ENCODE data around the gene CSNK1G3. TPM values are rescaled to one million over a fixed set of nuclear protein-coding genes. Genes with fewer than 3 reads are reported as not detected.
A peak's percentile ranks its signal among the peaks of the same experiment; 100 is the strongest.

The CSNK1G3 gene
- total RNA-seq, 1 experiment from 2014 or later = 42.1 TPM

DNA sequence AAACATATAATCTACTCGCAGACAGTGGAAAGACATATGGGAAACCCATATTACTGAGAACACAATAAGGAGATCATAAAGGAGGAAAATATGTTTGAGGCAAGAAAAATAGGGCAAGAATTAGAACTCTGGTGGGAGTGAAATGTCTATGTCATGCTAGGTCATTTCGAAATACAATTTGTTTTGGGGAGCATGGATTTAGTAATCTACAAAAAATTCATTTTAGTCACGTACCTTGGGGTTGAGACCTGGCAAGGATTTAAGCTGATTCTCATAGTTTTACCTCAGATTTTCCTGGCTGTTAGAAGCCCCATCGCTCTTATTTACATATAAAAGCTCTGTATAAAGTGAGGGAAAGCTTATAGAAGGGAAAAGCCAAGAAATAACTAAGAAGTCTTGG lies 11.5 kb upstream of the CSNK1G3 start:
- no peaks in the 10 kb centered on the region; the same call in 1 of the 2 replicates for H3K27me3 ChIP-seq (ENCODE audit: control insufficient read depth, insufficient read depth, low read length)

DNA sequence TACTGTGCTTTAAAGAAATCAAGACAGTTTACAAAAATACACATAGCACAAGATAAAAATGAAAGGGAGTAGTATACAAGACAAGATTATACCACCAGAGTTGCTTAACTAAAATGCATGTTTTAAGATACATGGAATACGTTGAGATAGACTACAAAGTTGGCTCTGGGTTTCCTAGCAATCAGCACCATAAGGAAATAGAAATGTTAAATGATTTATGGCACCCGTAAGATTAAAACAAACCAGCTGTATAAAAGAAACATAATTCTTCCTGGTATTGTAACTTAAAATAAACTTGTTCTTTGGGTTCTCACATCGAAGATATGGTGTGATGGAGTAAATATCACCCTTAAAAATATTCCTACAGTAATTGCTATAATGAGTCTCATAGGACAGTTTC lies 9.9 kb upstream of the CSNK1G3 start:
- H3K27me3 ChIP-seq (ENCODE audit: control insufficient read depth, insufficient read depth, low read length) = no peaks in the 10 kb centered on the region; the same call in 1 of the 2 replicates
- no peaks in the 10 kb centered on the region for H3K36me3 ChIP-seq (replicated peaks; ENCODE audit: control insufficient read depth, insufficient read depth, low read length)
- H3K4me3 ChIP-seq (ENCODE audit: insufficient read depth, low read depth, low read length) = no peak overlapping the region
- DNase-seq = no peak

More for the DNA sequence above, 11.5 kb upstream of the CSNK1G3 start:
- Histone ChIP-seq H3K4me3 (ENCODE audit: insufficient read depth, low read depth, low read length) (no peak overlapping the region), H3K36me3 (replicated peaks; ENCODE audit: control insufficient read depth, insufficient read depth, low read length) (no peaks in the 10 kb centered on the region)
- no peak for DNase-seq

DNA sequence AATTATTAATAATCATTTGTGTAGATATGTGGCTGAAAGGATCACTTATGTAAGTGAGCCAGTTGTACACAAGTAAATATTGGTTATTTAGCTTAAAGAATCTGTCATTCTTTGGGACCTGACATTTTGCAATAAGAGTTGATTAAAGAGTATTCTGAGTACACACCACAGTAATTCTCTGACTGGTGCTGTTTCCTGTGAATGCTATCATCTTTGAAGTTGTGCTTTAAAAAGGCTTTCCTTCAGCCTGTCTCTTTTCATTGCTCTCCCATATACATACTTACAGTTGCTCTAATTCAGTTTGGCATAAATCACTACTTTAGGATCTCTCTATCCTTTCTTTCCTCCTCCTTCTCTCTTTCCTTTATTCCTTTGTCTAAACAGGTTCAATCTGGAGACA lies 8.7 kb upstream of the CSNK1G3 start:
- H3K36me3 ChIP-seq (replicated peaks; ENCODE audit: control insufficient read depth, insufficient read depth, low read length) = no peaks in the 10 kb centered on the region
- no peaks in the 10 kb centered on the region; the same call in 1 of the 2 replicates for H3K27me3 ChIP-seq (ENCODE audit: control insufficient read depth, insufficient read depth, low read length)
- DNase-seq = no peak
- H3K4me3 ChIP-seq (ENCODE audit: insufficient read depth, low read depth, low read length) = no peak overlapping the region

DNA sequence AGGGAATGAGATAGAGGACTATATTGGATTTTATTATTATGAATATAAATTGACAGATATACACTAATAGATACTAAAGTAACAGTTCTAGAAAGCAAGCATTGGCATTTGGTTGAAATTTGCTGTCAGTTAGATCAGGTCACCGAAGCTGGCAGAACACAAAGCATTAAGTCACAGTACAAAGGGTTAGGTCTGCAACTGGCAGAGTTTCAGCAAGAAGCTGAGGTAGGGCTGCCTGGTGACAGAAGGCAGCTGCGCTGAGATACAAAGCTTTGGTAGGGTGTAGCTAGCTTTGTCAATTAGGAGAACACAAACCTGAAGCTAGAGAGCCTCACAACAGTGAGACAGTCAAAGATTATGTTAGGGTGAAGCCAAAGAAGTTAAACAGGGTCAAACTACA lies 6.3 kb upstream of the CSNK1G3 start:
- no peaks in the 10 kb centered on the region for H3K36me3 ChIP-seq (replicated peaks; ENCODE audit: control insufficient read depth, insufficient read depth, low read length)
- DNase-seq = no peak
- no peak overlapping the region for H3K4me3 ChIP-seq (ENCODE audit: insufficient read depth, low read depth, low read length)
- H3K27me3 ChIP-seq (ENCODE audit: control insufficient read depth, insufficient read depth, low read length) = no peaks in the 10 kb centered on the region; the same call in 1 of the 2 replicates

DNA sequence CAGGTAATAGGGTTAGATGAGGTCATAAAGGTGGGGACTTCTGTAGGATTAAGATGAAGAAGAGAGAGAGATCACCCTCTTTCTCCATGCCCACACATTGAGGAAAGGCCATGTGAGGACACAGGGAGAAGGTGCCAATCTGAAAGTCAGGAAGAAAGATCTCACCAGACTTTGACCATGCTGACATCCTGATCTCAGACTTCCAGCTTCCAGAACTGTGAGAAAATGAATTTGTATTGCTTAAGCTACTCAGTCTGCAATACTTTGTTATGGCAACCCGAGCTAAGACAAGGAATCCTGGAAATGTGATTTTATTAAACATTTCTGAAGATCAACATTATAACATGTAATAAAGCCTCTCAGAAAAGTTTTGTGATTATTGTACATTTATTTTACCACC lies 3.5 kb upstream of the CSNK1G3 start:
- DNase-seq = no peak
- Histone ChIP-seq H3K27me3 (ENCODE audit: control insufficient read depth, insufficient read depth, low read length) (no peaks in the 10 kb centered on the region), H3K36me3 (replicated peaks; ENCODE audit: control insufficient read depth, insufficient read depth, low read length) (no peaks in the 10 kb centered on the region), H3K4me3 (ENCODE audit: insufficient read depth, low read depth, low read length) (no peak overlapping the region)

DNA sequence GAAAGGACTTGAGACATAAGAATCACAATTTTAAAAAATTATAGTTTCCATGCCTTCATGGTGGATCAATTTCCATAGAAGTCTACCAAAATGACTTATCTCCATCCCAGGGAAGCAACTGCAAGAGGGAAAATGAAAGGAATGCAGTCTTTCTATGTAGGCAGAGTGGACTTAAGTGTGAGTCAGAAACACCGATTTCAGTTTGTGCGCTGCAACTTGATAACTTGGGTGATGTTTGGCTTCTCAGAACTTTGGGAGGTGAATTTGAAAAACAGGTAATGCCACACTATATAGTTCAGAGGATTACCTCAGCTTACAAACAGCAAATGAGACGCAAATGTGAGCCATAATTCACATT lies 708 bp upstream of the CSNK1G3 start:
- no peaks in the 10 kb centered on the region for H3K27me3 ChIP-seq (ENCODE audit: control insufficient read depth, insufficient read depth, low read length)
- H3K36me3 ChIP-seq (replicated peaks; ENCODE audit: control insufficient read depth, insufficient read depth, low read length) = no peaks in the 10 kb centered on the region
- DNase-seq = no peak
- H3K4me3 ChIP-seq (ENCODE audit: insufficient read depth, low read depth, low read length) = peak overlapping the region; percentile 61

DNA sequence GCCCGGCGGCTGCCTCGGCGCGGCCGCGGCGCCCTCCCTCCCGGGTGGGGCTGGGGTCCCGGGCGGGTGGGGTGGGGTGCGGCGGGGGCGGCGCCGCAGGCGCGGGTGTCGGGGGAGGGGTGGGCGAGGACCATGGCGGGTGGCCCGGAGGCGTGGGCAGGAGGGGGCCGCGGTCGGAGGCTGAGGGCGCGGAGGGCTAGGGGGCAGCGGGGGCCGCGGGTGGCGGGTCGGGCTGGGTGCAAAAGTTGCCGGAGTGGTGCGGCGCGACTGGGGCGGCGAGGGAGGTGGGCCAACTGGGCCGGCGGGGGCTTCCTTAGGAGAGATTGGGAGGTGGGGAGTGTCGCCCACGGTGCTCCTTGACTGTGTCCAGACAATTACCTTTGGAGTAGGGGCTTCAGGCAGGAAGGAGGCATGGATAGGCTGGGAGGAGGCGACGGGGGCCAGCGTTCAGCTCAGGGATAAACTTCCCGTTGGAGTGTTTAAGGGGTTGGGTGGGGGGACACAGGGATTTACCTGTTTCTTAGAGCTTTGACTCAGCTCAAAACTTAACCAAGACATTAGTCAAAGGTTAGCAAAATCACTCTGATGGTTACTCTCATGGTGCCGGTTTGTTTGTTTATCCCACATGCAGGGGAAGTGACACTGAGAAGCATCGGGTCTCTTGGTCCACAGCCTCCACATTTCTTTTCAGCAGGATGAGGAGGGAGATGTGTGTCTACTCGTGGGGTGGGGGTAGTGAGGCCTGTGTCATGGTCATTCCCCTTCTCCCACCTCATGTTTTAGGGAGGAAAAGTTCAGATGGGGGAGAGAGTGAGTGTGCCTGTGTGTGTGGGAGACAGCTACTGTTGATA lies 859 bp downstream of the CSNK1G3 start:
- H3K4me3 ChIP-seq (ENCODE audit: insufficient read depth, low read depth, low read length) = peak overlapping the region; percentile 94
- no peaks in the 10 kb centered on the region for H3K27me3 ChIP-seq (ENCODE audit: control insufficient read depth, insufficient read depth, low read length)
- no peaks in the 10 kb centered on the region for H3K36me3 ChIP-seq (replicated peaks; ENCODE audit: control insufficient read depth, insufficient read depth, low read length)
- peak; percentile 20 for DNase-seq

DNA sequence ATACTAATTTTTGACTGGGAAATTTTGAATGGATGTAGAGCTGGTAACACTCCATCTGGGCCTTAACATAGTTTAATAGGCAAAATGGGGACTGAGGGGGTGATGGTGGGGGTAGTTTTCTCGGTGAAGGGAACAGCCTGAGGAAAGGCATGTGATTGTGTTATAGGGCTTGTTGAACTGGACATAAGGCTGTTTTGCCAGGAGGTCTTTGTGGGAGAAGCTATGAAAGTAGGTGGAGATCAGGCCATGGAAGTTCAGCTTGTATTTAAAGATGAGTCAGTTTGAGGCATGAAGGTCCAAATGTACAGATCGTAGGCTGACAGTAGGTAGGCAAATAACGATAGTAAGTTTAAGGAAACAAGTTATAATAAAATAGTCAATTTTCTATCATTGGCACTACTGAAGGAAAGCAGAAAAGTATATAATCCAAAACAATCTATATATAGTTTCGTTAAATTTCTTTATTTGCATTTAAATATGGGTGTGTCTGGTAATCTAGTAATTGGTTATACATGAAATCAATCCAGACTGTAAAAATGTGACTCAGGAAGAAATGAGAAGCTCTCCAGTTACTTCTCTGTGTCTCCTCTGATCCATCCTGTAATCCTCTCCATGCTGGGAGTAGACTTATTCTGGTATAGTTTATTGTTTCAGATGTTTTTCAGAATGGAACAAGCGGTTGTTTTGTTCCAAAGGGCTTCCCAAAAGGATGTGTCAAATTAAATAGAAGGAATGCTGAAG lies 2.8 kb downstream of the CSNK1G3 start:
- DNase-seq = no peak
- H3K27me3 ChIP-seq (ENCODE audit: control insufficient read depth, insufficient read depth, low read length) = no peaks in the 10 kb centered on the region
- no peaks in the 10 kb centered on the region for H3K36me3 ChIP-seq (replicated peaks; ENCODE audit: control insufficient read depth, insufficient read depth, low read length)
- no peak overlapping the region for H3K4me3 ChIP-seq (ENCODE audit: insufficient read depth, low read depth, low read length)

DNA sequence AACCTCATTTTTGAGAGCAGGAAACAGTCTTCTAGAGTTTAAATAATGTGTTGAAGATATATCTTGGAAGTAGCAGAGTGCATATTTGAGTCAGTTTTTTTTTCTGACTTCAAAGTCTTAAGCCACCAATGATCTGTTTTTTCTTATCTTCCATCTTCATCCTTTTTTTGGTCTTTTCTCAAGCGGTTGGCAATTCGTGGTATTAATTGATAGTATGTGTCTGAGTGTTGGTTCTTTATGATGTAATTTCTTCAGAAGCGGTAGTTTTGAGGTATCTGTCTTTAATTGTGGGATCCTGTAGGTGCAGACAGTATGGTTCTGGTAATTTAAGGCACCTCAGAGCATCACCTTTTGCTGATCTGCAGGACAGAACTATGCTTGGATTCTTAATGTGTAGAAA lies 3.9 kb downstream of the CSNK1G3 start:
- no peak overlapping the region for H3K4me3 ChIP-seq (ENCODE audit: insufficient read depth, low read depth, low read length)
- no peak for DNase-seq

DNA sequence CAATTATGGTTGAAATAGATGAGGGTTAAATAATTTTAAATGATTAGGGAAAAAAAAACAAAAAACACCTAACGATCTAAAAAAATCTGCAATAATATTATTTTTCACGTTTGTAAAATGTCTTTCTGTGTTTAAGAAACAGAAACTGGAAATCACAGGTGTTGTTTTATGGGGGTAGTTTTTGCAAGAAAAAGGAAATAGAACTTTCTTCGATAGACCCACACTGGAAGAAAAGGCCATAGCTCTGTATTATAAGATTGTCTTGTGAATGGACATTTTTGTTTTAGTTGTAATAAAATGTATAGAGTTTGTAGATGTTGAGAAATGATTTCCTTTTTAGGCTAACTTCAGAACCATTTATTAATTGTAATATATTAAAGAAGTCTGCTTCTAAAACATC lies 5.5 kb downstream of the CSNK1G3 start:
- H3K27me3 ChIP-seq (ENCODE audit: control insufficient read depth, insufficient read depth, low read length) = no peaks in the 10 kb centered on the region
- no peak overlapping the region for H3K4me3 ChIP-seq (ENCODE audit: insufficient read depth, low read depth, low read length)
- H3K36me3 ChIP-seq (replicated peaks; ENCODE audit: control insufficient read depth, insufficient read depth, low read length) = no peaks in the 10 kb centered on the region
- no peak for DNase-seq

More for the DNA sequence above, 3.9 kb downstream of the CSNK1G3 start:
- no peaks in the 10 kb centered on the region for H3K36me3 ChIP-seq (replicated peaks; ENCODE audit: control insufficient read depth, insufficient read depth, low read length)
- no peaks in the 10 kb centered on the region for H3K27me3 ChIP-seq (ENCODE audit: control insufficient read depth, insufficient read depth, low read length)

DNA sequence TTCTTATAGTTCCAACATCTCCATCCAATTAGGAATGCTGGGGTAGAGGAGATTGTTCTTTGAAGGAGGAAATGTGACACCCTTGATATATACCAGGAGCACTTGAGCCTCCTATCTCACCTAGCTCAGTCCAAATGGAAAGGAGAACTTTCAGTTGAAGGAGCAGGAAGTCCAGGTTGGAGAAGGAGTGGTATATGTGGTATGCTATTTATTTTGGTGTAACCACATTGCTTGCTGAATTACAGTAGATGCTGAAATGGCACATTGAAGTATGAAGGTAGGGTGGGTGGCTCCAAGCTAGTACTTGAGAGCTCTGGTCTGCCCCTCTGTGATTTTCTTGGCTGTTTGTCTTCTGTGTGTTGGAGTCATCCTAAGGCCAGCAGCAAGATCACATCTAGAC lies 6.1 kb downstream of the CSNK1G3 start:
- Histone ChIP-seq H3K36me3 (replicated peaks; ENCODE audit: control insufficient read depth, insufficient read depth, low read length) (no peaks in the 10 kb centered on the region), H3K27me3 (ENCODE audit: control insufficient read depth, insufficient read depth, low read length) (no peaks in the 10 kb centered on the region), H3K4me3 (ENCODE audit: insufficient read depth, low read depth, low read length) (no peak overlapping the region)
- no peak for DNase-seq

DNA sequence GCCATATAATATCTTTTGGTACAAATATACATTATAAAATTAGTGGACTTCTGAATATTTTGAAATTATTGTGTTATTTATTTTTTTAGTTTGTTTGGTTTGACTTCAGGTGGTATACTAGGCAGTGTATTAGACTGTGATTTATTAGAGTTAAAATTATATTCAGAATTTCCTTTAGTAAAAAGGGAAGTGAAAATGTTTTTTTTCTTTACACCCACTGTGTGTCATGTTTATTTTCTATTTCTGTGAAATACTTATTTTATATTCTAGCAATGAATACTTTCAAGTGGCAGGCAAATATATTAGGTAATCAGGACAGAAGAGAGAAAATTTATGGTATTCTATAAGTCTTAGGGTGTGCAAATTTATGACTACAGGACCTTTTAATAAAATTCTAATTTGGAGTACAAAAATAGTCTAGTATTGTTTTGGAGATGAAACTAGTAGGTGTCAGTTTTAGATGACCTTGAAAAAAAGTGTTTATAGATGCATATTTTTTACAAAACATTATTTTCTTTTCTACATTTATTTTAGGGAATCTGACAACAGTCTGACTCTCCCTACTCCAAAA lies 8.8 kb downstream of the CSNK1G3 start:
- DNase-seq = no peak
- H3K27me3 ChIP-seq (ENCODE audit: control insufficient read depth, insufficient read depth, low read length) = no peaks in the 10 kb centered on the region
- H3K4me3 ChIP-seq (ENCODE audit: insufficient read depth, low read depth, low read length) = no peak overlapping the region
- no peaks in the 10 kb centered on the region for H3K36me3 ChIP-seq (replicated peaks; ENCODE audit: control insufficient read depth, insufficient read depth, low read length)

DNA sequence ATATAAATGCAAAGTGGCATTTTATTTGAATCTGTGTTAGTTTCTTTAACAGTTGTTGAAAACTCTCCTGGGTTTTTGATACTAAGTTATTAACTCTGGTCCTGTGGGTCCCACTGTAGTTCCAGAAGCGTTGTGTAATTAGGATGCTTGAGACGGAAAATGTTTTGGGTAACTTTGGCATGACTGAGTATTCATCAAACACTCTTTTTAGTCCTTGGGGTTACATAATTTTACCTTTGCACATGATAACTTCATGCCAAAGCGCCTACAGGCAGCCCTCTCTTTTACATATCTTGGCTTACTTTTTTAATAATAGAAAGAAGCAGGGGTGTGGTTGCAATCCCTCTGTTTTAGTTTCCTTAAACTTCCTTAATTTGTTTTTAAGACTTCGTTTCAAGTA lies 12.2 kb downstream of the CSNK1G3 start:
- Histone ChIP-seq H3K36me3 (replicated peaks; ENCODE audit: control insufficient read depth, insufficient read depth, low read length) (no peaks in the 10 kb centered on the region), H3K27me3 (ENCODE audit: control insufficient read depth, insufficient read depth, low read length) (no peaks in the 10 kb centered on the region), H3K4me3 (ENCODE audit: insufficient read depth, low read depth, low read length) (no peak overlapping the region)
- no peak for DNase-seq

DNA sequence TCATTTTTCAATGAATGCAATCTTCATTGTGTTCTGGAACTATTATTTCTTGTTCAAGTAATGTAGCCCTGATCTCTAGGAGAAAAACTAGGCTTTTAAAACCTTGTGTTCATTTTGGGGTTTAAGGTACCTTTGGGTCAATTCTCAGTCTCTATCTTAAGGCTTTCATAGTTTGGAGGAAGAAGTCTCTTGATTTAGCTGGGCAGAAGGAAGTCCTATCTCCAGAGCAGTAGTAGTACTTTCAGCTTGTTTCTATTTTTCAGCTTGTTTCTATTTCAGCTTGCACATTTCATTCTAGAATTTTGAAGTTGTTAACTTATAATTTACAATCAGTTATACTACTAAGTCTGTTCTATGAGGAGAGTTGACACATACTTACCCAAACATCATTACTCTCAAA lies 15.2 kb downstream of the CSNK1G3 start:
- H3K27me3 ChIP-seq (ENCODE audit: control insufficient read depth, insufficient read depth, low read length) = no peaks in the 10 kb centered on the region
- H3K36me3 ChIP-seq (replicated peaks; ENCODE audit: control insufficient read depth, insufficient read depth, low read length) = no peaks in the 10 kb centered on the region

DNA sequence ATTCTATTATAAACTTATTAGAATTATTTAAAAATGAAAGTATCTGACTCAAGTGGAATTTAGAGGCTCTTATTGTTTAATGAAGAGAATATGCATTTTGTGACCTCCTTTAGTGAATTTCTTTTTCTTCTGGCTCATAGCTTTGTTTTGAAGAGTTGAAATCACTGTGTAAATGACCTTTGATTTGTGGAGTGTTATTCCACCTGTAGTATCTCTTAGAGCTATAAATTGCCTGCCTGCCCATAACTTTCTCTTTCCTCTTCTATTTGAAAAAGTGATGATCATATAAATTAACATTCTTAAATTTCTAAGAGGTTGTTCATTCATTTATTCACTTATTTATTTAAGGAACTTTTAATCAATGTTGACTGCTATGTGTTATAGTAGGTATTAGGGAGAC lies 16.1 kb downstream of the CSNK1G3 start:
- no peak for DNase-seq
- no peaks in the 10 kb centered on the region for H3K36me3 ChIP-seq (replicated peaks; ENCODE audit: control insufficient read depth, insufficient read depth, low read length)
- H3K27me3 ChIP-seq (ENCODE audit: control insufficient read depth, insufficient read depth, low read length) = no peaks in the 10 kb centered on the region
- no peak overlapping the region for H3K4me3 ChIP-seq (ENCODE audit: insufficient read depth, low read depth, low read length)

More for the DNA sequence above, 15.2 kb downstream of the CSNK1G3 start:
- no peak for DNase-seq
- H3K4me3 ChIP-seq (ENCODE audit: insufficient read depth, low read depth, low read length) = no peak overlapping the region

Data from H7 (cell line).